ENCODE results near the gene NKX6-1.

The NKX6-1 gene

GRCh38 chr4:84497504-84498202 is 1.4 kb downstream of the NKX6-1 start:
- DNase-seq: no peak

GRCh38 chr4:84496706-84497503 is 2.2 kb downstream of the NKX6-1 start:
- no peak for DNase-seq

- DNase-seq: no peak
These were observed 2.8 kb downstream of the NKX6-1 start for GRCh38 chr4:84496331-84496705.

GRCh38 chr4:84495794-84496261 is 3.3 kb downstream of the NKX6-1 start:
- DNase-seq: no peak

- DNase-seq: no peak
These were observed 3.8 kb downstream of the NKX6-1 start for GRCh38 chr4:84495118-84495793.

- DNase-seq: no peak
These were observed 4.6 kb downstream of the NKX6-1 start for GRCh38 chr4:84494531-84494930.

GRCh38 chr4:84494076-84494475 is 5.0 kb downstream of the NKX6-1 start:
- DNase-seq: no peak

GRCh38 chr4:84493092-84493850 is 5.8 kb downstream of the NKX6-1 start:
- DNase-seq: no peak

GRCh38 chr4:84492737-84493091 is 6.4 kb downstream of the NKX6-1 start:
- DNase-seq: no peak

- no peak for DNase-seq
These were observed 6.8 kb downstream of the NKX6-1 start for GRCh38 chr4:84492290-84492689.

- no peak for DNase-seq
These were observed 7.6 kb downstream of the NKX6-1 start for GRCh38 chr4:84491481-84491880.

GRCh38 chr4:84490663-84491062 is 8.4 kb downstream of the NKX6-1 start:
- no peak for DNase-seq

GRCh38 chr4:84484236-84484635 is 14.9 kb downstream of the NKX6-1 start:
- no peak for DNase-seq

GRCh38 chr4:84483688-84484087 is 15.4 kb downstream of the NKX6-1 start:
- DNase-seq: no peak

- DNase-seq: no peak
These were observed 16.2 kb downstream of the NKX6-1 start for GRCh38 chr4:84482564-84483563.

- no peak for DNase-seq
These were observed 17.2 kb downstream of the NKX6-1 start for GRCh38 chr4:84481860-84482245.

GRCh38 chr4:84481077-84481859 is 17.8 kb downstream of the NKX6-1 start:
- DNase-seq: no peak

GRCh38 chr4:84480082-84480481 is 19.0 kb downstream of the NKX6-1 start:
- no peak for DNase-seq

- DNase-seq: no peak
These were observed 19.4 kb downstream of the NKX6-1 start for GRCh38 chr4:84479663-84480062.

- no peak for DNase-seq
These were observed 21.4 kb downstream of the NKX6-1 start for GRCh38 chr4:84477738-84478137.

- DNase-seq: no peak
These were observed 25.0 kb downstream of the NKX6-1 start for GRCh38 chr4:84474107-84474506.
